ENCODE results near the gene RXRB. TPM values are rescaled to one million over a fixed set of nuclear protein-coding genes. Genes with fewer than 3 reads are reported as not detected.

RXRB gene
- total RNA-seq, 2 donors from 2014 or later, result 33.4 to 36.3 TPM

- peak overlapping the region in 1 of 2 donors; percentile 79 for H3K9ac ChIP-seq (ENCODE audit: low read depth in 2 of 2, low read length in 2 of 2)
- H3K4me1 ChIP-seq, result peaks cover 5% of the 10 kb centered on the region
- intact Hi-C loops (cut with DNase I), result loop anchor here (2.0 to 5.0 kb wide), 3 partner anchors 86 to 233 kb away; no protein-coding TSS in a partner anchor
- no peaks in the 10 kb centered on the region for H3K9me3 ChIP-seq
- peak; percentile 97 for DNase-seq
- no peaks in the 10 kb centered on the region for H3K36me3 ChIP-seq
- H3K27ac ChIP-seq, result peak overlapping the region; percentile 91
- TF ChIP-seq, protein P1, sequence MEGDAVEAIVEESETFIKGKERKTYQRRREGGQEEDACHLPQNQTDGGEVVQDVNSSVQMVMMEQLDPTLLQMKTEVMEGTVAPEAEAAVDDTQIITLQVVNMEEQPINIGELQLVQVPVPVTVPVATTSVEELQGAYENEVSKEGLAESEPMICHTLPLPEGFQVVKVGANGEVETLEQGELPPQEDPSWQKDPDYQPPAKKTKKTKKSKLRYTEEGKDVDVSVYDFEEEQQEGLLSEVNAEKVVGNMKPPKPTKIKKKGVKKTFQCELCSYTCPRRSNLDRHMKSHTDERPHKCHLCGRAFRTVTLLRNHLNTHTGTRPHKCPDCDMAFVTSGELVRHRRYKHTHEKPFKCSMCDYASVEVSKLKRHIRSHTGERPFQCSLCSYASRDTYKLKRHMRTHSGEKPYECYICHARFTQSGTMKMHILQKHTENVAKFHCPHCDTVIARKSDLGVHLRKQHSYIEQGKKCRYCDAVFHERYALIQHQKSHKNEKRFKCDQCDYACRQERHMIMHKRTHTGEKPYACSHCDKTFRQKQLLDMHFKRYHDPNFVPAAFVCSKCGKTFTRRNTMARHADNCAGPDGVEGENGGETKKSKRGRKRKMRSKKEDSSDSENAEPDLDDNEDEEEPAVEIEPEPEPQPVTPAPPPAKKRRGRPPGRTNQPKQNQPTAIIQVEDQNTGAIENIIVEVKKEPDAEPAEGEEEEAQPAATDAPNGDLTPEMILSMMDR (IDR thresholded peaks at IDR 0.05), result peak; percentile 97
- H3K27me3 ChIP-seq, result no peaks in the 10 kb centered on the region
- H3K4me3 ChIP-seq, result peak overlapping the region; percentile 54
Measured at GRCh38 chr6:33247977-33248642, 47.6 kb upstream of the RXRB start.

- Histone ChIP-seq H3K36me3 (no peaks in the 10 kb centered on the region), H3K4me3 (no peak overlapping the region), H3K27me3 (no peaks in the 10 kb centered on the region), H3K27ac (no peak overlapping the region), H3K4me1 (no peaks in the 10 kb centered on the region), H3K9me3 (no peaks in the 10 kb centered on the region), H3K9ac (ENCODE audit: low read depth in 2 of 2, low read length in 2 of 2) (no peak overlapping the region)
- no peak for DNase-seq
- TF ChIP-seq, protein P1 (IDR thresholded peaks at IDR 0.05), result no peak
- intact Hi-C loops (cut with DNase I), result no loop called here
Measured at GRCh38 chr6:33243476-33243875, 43.0 kb upstream of the RXRB start.

GRCh38 chr6:33241968-33242367 is 41.5 kb upstream of the RXRB start:
- no peaks in the 10 kb centered on the region for H3K4me1 ChIP-seq
- H3K4me3 ChIP-seq, result no peak overlapping the region
- no peak overlapping the region for H3K27ac ChIP-seq
- DNase-seq, result no peak
- TF ChIP-seq, protein P1 (IDR thresholded peaks at IDR 0.05), result no peak
- H3K9me3 ChIP-seq, result no peaks in the 10 kb centered on the region
- no peak overlapping the region for H3K9ac ChIP-seq (ENCODE audit: low read depth in 2 of 2, low read length in 2 of 2)
- H3K36me3 ChIP-seq, result no peaks in the 10 kb centered on the region
- no peaks in the 10 kb centered on the region for H3K27me3 ChIP-seq
- intact Hi-C loops (cut with DNase I), result no loop called here

GRCh38 chr6:33237741-33238140 is 37.3 kb upstream of the RXRB start:
- H3K9me3 ChIP-seq, result no peaks in the 10 kb centered on the region
- TF ChIP-seq, protein P1 (IDR thresholded peaks at IDR 0.05), result no peak
- H3K27ac ChIP-seq, result no peak overlapping the region
- H3K36me3 ChIP-seq, result no peaks in the 10 kb centered on the region
- no peaks in the 10 kb centered on the region for H3K4me1 ChIP-seq
- H3K9ac ChIP-seq (ENCODE audit: low read depth in 2 of 2, low read length in 2 of 2), result no peak overlapping the region
- no peak overlapping the region for H3K4me3 ChIP-seq
- no peak for DNase-seq
- intact Hi-C loops (cut with DNase I), result no loop called here
- no peaks in the 10 kb centered on the region for H3K27me3 ChIP-seq

DNA sequence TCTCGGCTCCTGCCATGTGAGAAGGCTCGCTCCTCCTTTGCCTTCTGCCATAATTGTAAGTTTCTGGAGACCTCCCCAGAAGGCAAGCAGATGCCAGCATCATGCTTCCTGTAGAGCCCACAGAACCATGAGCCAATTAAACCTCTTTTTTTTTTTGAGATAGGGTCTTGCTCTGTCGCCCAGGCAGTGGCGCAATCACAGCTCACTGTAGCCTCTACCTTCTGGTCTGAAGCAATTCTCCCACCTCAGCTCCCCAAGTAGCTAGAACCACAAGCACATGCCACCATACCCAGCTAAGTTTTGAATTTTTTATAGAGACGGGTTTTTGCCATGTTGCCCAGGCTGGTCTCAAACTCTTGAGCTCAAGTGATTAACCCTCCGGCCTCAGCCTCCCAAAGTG is 36.4 kb upstream of the RXRB start:
- H3K27ac ChIP-seq, result no peak overlapping the region
- intact Hi-C loops (cut with DNase I), result no loop called here
- TF ChIP-seq, protein P1 (IDR thresholded peaks at IDR 0.05), result no peak
- H3K27me3 ChIP-seq, result no peaks in the 10 kb centered on the region
- H3K36me3 ChIP-seq, result no peaks in the 10 kb centered on the region
- H3K4me1 ChIP-seq, result no peaks in the 10 kb centered on the region
- no peaks in the 10 kb centered on the region for H3K9me3 ChIP-seq
- DNase-seq, result no peak
- no peak overlapping the region for H3K9ac ChIP-seq (ENCODE audit: low read depth in 2 of 2, low read length in 2 of 2)
- H3K4me3 ChIP-seq, result no peak overlapping the region

Measured in colonic mucosa (tissue), 4 donors.